ENCODE data around the gene XNDC1N.
A peak's percentile ranks its signal among the peaks of the same experiment; 100 is the strongest.

Gene XNDC1N

GRCh38 chr11:71929491-71929890 is 1.1 kb upstream of the XNDC1N start:
- Histone ChIP-seq H3K9ac (ENCODE audit: low read length) (peak overlapping the region; percentile 95), H3K79me2 (ENCODE audit: insufficient read depth, low read length) (peaks cover 65% of the 10 kb centered on the region), H3K4me1 (ENCODE audit: insufficient read depth, low read length, severe bottlenecking) (peaks cover 60% of the 10 kb centered on the region), H3F3A (ENCODE audit: insufficient read depth, low read length) (no peaks in the 10 kb centered on the region), H4K20me1 (ENCODE audit: insufficient read depth, low read length) (no peaks in the 10 kb centered on the region), H3K36me3 (ENCODE audit: insufficient read depth, low read length) (peaks cover 19% of the 10 kb centered on the region), H2AFZ (ENCODE audit: low read length) (no peak overlapping the region), H3K27me3 (ENCODE audit: insufficient read depth, low read length) (no peaks in the 10 kb centered on the region), H3K9me3 (ENCODE audit: low read length) (no peaks in the 10 kb centered on the region), H3K27ac (ENCODE audit: low read depth, low read length, poor library complexity, severe bottlenecking) (no peak overlapping the region), H3K4me3 (ENCODE audit: low read depth, low read length, poor library complexity, severe bottlenecking) (peak overlapping the region; percentile 82), H3K9me2 (ENCODE audit: low read depth, low read length) (no peaks in the 10 kb centered on the region), H3K4me2 (ENCODE audit: low read length) (peak overlapping the region; percentile 92)
- no peak for TF ChIP-seq CTCF (IDR thresholded peaks at IDR 0.05; ENCODE audit: low read length)
- no peak for TF ChIP-seq EZH2 (IDR thresholded peaks at IDR 0.05; ENCODE audit: borderline replicate concordance, low read length)

GRCh38 chr11:71928737-71929443 is 496 bp upstream of the XNDC1N start, which contains the start of gene RNF121:
RNF121 (plus strand) TSS chr11:71929046; CDS start chr11:71929062, 16 bp downstream.
- Histone ChIP-seq H3K4me3 (ENCODE audit: low read depth, low read length, poor library complexity, severe bottlenecking) (peak within 1 kb of the TSS; percentile 82), H3K9me3 (ENCODE audit: low read length) (no peaks in the 10 kb centered on the region), H3K9me2 (ENCODE audit: low read depth, low read length) (no peaks in the 10 kb centered on the region), H3K4me1 (ENCODE audit: insufficient read depth, low read length, severe bottlenecking) (peaks cover 54% of the 10 kb centered on the region), H3K36me3 (ENCODE audit: insufficient read depth, low read length) (peaks cover 19% of the 10 kb centered on the region), H2AFZ (ENCODE audit: low read length) (peak within 1 kb of the TSS; percentile 67; the same call in 1 of the 2 replicates), H4K20me1 (ENCODE audit: insufficient read depth, low read length) (no peaks in the 10 kb centered on the region), H3K79me2 (ENCODE audit: insufficient read depth, low read length) (peaks cover 59% of the 10 kb centered on the region), H3K4me2 (ENCODE audit: low read length) (peak within 1 kb of the TSS; percentile 92), H3K27me3 (ENCODE audit: insufficient read depth, low read length) (no peaks in the 10 kb centered on the region), H3K9ac (ENCODE audit: low read length) (peak within 1 kb of the TSS; percentile 95), H3F3A (ENCODE audit: insufficient read depth, low read length) (no peaks in the 10 kb centered on the region), H3K27ac (ENCODE audit: low read depth, low read length, poor library complexity, severe bottlenecking) (peak within 1 kb of the TSS; percentile 92)
- no peak for TF ChIP-seq CTCF (IDR thresholded peaks at IDR 0.05; ENCODE audit: low read length)
- TF ChIP-seq EZH2 (IDR thresholded peaks at IDR 0.05; ENCODE audit: borderline replicate concordance, low read length): no peak

GRCh38 chr11:71917646-71918140 is 10.7 kb downstream of the XNDC1N start:
- TF ChIP-seq EZH2 (IDR thresholded peaks at IDR 0.05; ENCODE audit: borderline replicate concordance, low read length): no peak
- TF ChIP-seq CTCF (IDR thresholded peaks at IDR 0.05; ENCODE audit: low read length): no peak
- Histone ChIP-seq H3K9me3 (ENCODE audit: low read length) (no peaks in the 10 kb centered on the region), H3K4me2 (ENCODE audit: low read length) (no peak overlapping the region), H3K4me1 (ENCODE audit: insufficient read depth, low read length, severe bottlenecking) (no peaks in the 10 kb centered on the region), H3K79me2 (ENCODE audit: insufficient read depth, low read length) (no peaks in the 10 kb centered on the region), H3K9me2 (ENCODE audit: low read depth, low read length) (no peaks in the 10 kb centered on the region), H3K4me3 (ENCODE audit: low read depth, low read length, poor library complexity, severe bottlenecking) (no peak overlapping the region), H3K9ac (ENCODE audit: low read length) (no peak overlapping the region), H3K27ac (ENCODE audit: low read depth, low read length, poor library complexity, severe bottlenecking) (no peak overlapping the region), H3F3A (ENCODE audit: insufficient read depth, low read length) (no peaks in the 10 kb centered on the region), H2AFZ (ENCODE audit: low read length) (no peak overlapping the region), H3K27me3 (ENCODE audit: insufficient read depth, low read length) (no peaks in the 10 kb centered on the region), H4K20me1 (ENCODE audit: insufficient read depth, low read length) (no peaks in the 10 kb centered on the region), H3K36me3 (ENCODE audit: insufficient read depth, low read length) (peaks cover 41% of the 10 kb centered on the region)

Measured in OCI-LY1 (cell line).